ENCODE measurements around the gene PLCB3. TPM values are rescaled to one million over a fixed set of nuclear protein-coding genes. Genes with fewer than 3 reads are reported as not detected.

Gene PLCB3
- total and polyA plus RNA-seq, 2 of the 13 experiments (the other 11 are each of a cell fraction or from before 2014, with no cell fraction given), result 7.5 to 13.8 TPM

DNA sequence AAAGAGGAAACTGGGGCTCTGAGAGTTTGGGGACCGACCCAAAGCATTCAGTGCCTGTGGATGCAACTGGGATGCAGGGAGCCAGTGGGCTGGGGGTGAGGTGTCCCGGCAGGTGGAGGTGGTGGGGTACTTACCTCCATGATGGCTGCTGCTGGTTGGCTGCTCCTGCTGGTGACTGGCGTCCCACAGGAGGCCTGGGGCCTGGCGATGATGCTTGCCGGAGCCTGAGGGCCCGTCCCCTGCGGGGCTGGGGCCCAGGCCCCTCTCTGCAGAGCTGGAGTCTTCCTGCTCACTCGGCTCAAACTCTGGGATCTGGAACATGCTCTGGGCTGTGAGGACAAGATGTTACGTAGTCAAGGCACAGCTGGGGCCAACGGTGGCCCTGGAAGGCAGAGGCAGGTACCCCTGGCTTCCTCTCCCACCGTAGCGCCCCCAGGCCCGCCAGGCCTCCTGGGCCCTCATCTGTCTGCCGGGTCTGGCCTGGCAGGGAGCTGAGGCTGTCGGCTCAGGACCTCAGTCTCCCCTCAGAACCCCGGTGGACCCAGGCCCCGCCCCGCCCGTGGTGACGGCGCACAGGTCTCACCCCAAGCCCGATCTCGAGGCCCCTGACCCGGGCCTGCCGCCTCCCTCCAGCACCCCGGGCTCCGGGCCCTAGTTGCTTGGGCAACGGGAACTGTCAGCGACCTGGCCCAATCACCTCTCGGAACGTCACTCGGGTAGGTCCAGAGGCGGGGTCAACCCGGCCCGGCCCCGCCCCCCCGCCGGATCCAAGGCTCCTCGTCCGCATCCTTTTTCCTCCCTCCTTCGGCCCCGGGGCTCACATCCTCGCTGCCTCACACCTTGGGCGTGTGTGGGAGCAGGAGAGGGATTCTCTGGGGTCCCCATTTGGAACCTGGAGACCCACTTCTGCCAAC is 33.0 kb downstream of the PLCB3 start, which contains the start of gene BAD (continued):
- TF ChIP-seq, protein P1, sequence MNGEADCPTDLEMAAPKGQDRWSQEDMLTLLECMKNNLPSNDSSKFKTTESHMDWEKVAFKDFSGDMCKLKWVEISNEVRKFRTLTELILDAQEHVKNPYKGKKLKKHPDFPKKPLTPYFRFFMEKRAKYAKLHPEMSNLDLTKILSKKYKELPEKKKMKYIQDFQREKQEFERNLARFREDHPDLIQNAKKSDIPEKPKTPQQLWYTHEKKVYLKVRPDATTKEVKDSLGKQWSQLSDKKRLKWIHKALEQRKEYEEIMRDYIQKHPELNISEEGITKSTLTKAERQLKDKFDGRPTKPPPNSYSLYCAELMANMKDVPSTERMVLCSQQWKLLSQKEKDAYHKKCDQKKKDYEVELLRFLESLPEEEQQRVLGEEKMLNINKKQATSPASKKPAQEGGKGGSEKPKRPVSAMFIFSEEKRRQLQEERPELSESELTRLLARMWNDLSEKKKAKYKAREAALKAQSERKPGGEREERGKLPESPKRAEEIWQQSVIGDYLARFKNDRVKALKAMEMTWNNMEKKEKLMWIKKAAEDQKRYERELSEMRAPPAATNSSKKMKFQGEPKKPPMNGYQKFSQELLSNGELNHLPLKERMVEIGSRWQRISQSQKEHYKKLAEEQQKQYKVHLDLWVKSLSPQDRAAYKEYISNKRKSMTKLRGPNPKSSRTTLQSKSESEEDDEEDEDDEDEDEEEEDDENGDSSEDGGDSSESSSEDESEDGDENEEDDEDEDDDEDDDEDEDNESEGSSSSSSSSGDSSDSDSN (CRISPR knock-in tag; IDR thresholded peaks at IDR 0.05), result peak; percentile 78
- TF ChIP-seq, protein P2, sequence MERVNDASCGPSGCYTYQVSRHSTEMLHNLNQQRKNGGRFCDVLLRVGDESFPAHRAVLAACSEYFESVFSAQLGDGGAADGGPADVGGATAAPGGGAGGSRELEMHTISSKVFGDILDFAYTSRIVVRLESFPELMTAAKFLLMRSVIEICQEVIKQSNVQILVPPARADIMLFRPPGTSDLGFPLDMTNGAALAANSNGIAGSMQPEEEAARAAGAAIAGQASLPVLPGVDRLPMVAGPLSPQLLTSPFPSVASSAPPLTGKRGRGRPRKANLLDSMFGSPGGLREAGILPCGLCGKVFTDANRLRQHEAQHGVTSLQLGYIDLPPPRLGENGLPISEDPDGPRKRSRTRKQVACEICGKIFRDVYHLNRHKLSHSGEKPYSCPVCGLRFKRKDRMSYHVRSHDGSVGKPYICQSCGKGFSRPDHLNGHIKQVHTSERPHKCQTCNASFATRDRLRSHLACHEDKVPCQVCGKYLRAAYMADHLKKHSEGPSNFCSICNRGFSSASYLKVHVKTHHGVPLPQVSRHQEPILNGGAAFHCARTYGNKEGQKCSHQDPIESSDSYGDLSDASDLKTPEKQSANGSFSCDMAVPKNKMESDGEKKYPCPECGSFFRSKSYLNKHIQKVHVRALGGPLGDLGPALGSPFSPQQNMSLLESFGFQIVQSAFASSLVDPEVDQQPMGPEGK (CRISPR knock-in tag; IDR thresholded peaks at IDR 0.05), result peak; percentile 41; the same call in 1 of the 2 replicates
- TF ChIP-seq ARHGAP35 (CRISPR knock-in tag; IDR thresholded peaks at IDR 0.05; ENCODE audit: borderline replicate concordance) (0 out of 2 replicates have a peak, but pooled peaks have one; percentile 26), MEIS1 (CRISPR knock-in tag; IDR thresholded peaks at IDR 0.05; ENCODE audit: borderline replicate concordance) (peak; percentile 92; the same call in 1 of the 2 replicates), ZNF629 (CRISPR knock-in tag; conservative IDR thresholded peaks at IDR 0.05) (no peak), DR1 (CRISPR knock-in tag; IDR thresholded peaks at IDR 0.05) (0 out of 2 replicates have a peak, but pooled peaks have one; percentile 25), KDM2A (CRISPR knock-in tag; IDR thresholded peaks at IDR 0.05; ENCODE audit: borderline replicate concordance, low read depth) (peak; percentile 79), SIN3B (IDR thresholded peaks at IDR 0.05; ENCODE audit: low read length) (no peak), TAF15 (IDR thresholded peaks at IDR 0.05; ENCODE audit: low read depth, low read length, poor library complexity, severe bottlenecking) (peak; percentile 32), SSRP1 (CRISPR knock-in tag; IDR thresholded peaks at IDR 0.05) (no peak), MIXL1 (CRISPR knock-in tag; IDR thresholded peaks at IDR 0.05) (no peak), MTA1 (CRISPR knock-in tag; IDR thresholded peaks at IDR 0.05; ENCODE audit: borderline replicate concordance) (0 out of 2 replicates have a peak, but pooled peaks have one; percentile 7), U2AF2 (IDR thresholded peaks at IDR 0.05; ENCODE audit: low read depth, low read length) (peak; percentile 97), ZNF350 (CRISPR knock-in tag; IDR thresholded peaks at IDR 0.05; ENCODE audit: borderline replicate concordance, low read depth) (peak; percentile 15; the same call in 1 of the 2 replicates), MTF2 (CRISPR knock-in tag; IDR thresholded peaks at IDR 0.05; ENCODE audit: borderline replicate concordance) (peak; percentile 40; the same call in 1 of the 2 replicates), CHCHD3 (CRISPR knock-in tag; IDR thresholded peaks at IDR 0.05) (0 out of 2 replicates have a peak, but pooled peaks have one; percentile 32), ZNF564 (CRISPR knock-in tag; IDR thresholded peaks at IDR 0.05) (no peak), ZNF792 (CRISPR knock-in tag; IDR thresholded peaks at IDR 0.05) (0 out of 2 replicates have a peak, but pooled peaks have one; percentile 16)
- TF ChIP-seq, protein P3, sequence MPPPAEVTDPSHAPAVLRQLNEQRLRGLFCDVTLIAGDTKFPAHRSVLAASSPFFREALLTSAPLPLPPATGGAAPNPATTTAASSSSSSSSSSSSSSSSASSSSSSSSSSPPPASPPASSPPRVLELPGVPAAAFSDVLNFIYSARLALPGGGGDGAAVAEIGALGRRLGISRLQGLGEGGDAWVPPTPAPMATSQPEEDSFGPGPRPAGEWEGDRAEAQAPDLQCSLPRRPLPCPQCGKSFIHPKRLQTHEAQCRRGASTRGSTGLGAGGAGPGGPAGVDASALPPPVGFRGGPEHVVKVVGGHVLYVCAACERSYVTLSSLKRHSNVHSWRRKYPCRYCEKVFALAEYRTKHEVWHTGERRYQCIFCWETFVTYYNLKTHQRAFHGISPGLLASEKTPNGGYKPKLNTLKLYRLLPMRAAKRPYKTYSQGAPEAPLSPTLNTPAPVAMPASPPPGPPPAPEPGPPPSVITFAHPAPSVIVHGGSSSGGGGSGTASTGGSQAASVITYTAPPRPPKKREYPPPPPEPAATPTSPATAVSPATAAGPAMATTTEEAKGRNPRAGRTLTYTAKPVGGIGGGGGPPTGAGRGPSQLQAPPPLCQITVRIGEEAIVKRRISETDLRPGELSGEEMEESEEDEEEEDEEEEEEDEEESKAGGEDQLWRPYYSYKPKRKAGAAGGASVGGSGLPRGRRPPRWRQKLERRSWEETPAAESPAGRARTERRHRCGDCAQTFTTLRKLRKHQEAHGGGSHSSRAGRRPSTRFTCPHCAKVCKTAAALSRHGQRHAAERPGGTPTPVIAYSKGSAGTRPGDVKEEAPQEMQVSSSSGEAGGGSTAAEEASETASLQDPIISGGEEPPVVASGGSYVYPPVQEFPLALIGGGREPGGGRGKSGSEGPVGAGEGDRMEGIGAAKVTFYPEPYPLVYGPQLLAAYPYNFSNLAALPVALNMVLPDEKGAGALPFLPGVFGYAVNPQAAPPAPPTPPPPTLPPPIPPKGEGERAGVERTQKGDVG (CRISPR knock-in tag; IDR thresholded peaks at IDR 0.05; ENCODE audit: borderline replicate concordance), result 0 out of 2 replicates have a peak, but pooled peaks have one; percentile 43
- TF ChIP-seq, protein P4, sequence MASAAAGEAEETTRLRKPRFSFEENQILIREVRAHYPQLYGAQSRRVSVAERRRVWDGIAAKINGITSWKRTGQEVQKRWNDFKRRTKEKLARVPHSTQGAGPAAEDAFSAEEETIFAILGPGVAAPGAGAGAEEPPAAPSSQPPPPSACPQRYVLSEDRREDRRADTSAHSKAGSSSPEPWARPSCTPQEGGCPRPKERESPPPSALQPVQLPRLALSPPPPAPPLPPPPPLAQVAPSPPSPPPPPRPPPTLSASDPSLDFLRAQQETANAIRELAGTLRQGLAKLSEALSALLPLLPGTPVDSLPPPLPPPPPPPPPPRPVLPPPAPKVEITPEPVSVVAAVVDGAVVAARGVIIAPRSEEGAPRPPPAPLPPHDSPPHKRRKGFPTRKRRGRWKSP (CRISPR knock-in tag; IDR thresholded peaks at IDR 0.05), result peak; percentile 41; the same call in 1 of the 2 replicates
